Thoracic aorta (tissue), 2 donors: ENCODE measurements around the gene ZNF511. TPM values are rescaled to one million over a fixed set of nuclear protein-coding genes. Genes with fewer than 3 reads are reported as not detected.

Source experiments
- ATAC-seq: fragments of 150-250 bp; one replicate; pipeline ENCODE4 v1.8.0; 2017; ENCODE audit warnings: low read depth; ENCODE audit not compliant: insufficient number of reproducible peaks, low FRiP score
- DNase-seq: peaks from one replicate; pipeline ENCODE4 v3.0.0-alpha.2; 2020; ENCODE audit warnings: low spot score
- H3K27ac ChIP-seq, 2 donors: fragments of 200-600 bp; sonication (generic); 1 replicate in 1 of 2; 2 replicates in 1 of 2; pipeline ENCODE4 v1.5.1; 2016; ENCODE audit warnings: mild to moderate bottlenecking in 2 of 2, moderate library complexity in 2 of 2
- H3K27me3 ChIP-seq: fragments of 200-600 bp; sonication (generic); replicated peaks from 2 replicates; pipeline ENCODE4 v1.6.0; 2016; ENCODE audit warnings: mild to moderate bottlenecking; ENCODE audit not compliant: insufficient read depth
- H3K36me3 ChIP-seq: fragments of 200-600 bp; sonication (generic); one replicate; pipeline ENCODE4 v1.5.1; 2016
- H3K4me1 ChIP-seq, 2 donors: fragments of 200-600 bp; sonication (generic); 1 replicate in 1 of 2; 2 replicates in 1 of 2; pipeline versions ENCODE4 v1.5.1 to v1.6.0; 2016; ENCODE audit warnings: low read depth in 2 of 2, mild to moderate bottlenecking in 1 of 2; ENCODE audit not compliant: control insufficient read depth in 1 of 2
- H3K4me3 ChIP-seq: fragments of 200-600 bp; sonication (generic); 2 replicates; pipeline ENCODE4 v1.5.1; 2016; ENCODE audit warnings: mild to moderate bottlenecking
- H3K9me3 ChIP-seq: fragments of 200-600 bp; sonication (generic); 2 replicates; pipeline ENCODE4 v1.5.1; 2016
- CTCF ChIP-seq: fragments of 200-600 bp; sonication (generic); IDR thresholded peaks from one replicate; pipeline ENCODE4 v1.5.1; 2019; ENCODE audit warnings: antibody characterized with exemption
- total RNA-seq, 2 donors: library from RNA; depleted of rRNA; stranded (reverse); fragments of >200 nt; gene quantifications; one replicate each; pipeline versions ENCODE4 v1.1.0 to v1.2.3, GENCODE V29; 2016

The ZNF511 gene
- total RNA-seq, 2 donors from 2014 or later = 20.0 to 33.2 TPM

GRCh38 chr10:133302230-133302629 is 6.5 kb upstream of the ZNF511 start:
- Histone ChIP-seq H3K4me3 (no peak overlapping the region), H3K9me3 (no peaks in the 10 kb centered on the region), H3K27me3 (no peaks in the 10 kb centered on the region), H3K27ac (no peak overlapping the region), H3K4me1 (peaks cover 3 to 15% of the 10 kb centered on the region in 2 donors), H3K36me3 (peaks cover 50% of the 10 kb centered on the region)
- ATAC-seq (no peak), DNase-seq (no peak)
- no peak for TF ChIP-seq CTCF

- H3K4me1 ChIP-seq = peaks cover 7 to 25% of the 10 kb centered on the region in 2 donors
- H3K27ac ChIP-seq = no peak overlapping the region
- H3K36me3 ChIP-seq = peaks cover 40% of the 10 kb centered on the region
- ATAC-seq (no peak), DNase-seq (no peak)
- H3K9me3 ChIP-seq = no peaks in the 10 kb centered on the region
- H3K27me3 ChIP-seq = no peaks in the 10 kb centered on the region
- TF ChIP-seq CTCF = no peak
- no peak overlapping the region for H3K4me3 ChIP-seq
Observed at GRCh38 chr10:133303206-133303605, 5.5 kb upstream of the ZNF511 start.

- Histone ChIP-seq H3K27me3 (no peaks in the 10 kb centered on the region), H3K36me3 (peaks cover 17% of the 10 kb centered on the region), H3K4me1 (peaks cover 7 to 30% of the 10 kb centered on the region in 2 donors), H3K4me3 (no peak overlapping the region), H3K27ac (peak overlapping the region in 1 of 2 donors; percentile 39), H3K9me3 (no peaks in the 10 kb centered on the region)
- ATAC-seq (no peak), DNase-seq (no peak)
- no peak for TF ChIP-seq CTCF
Observed at GRCh38 chr10:133306097-133306476, 2.6 kb upstream of the ZNF511 start.

GRCh38 chr10:133306941-133307379 is 1.8 kb upstream of the ZNF511 start:
- H3K27ac ChIP-seq = peak overlapping the region in 1 of 2 donors; percentile 39
- DNase-seq (no peak), ATAC-seq (no peak)
- peaks cover 7 to 30% of the 10 kb centered on the region in 2 donors for H3K4me1 ChIP-seq
- no peaks in the 10 kb centered on the region for H3K9me3 ChIP-seq
- no peak overlapping the region for H3K4me3 ChIP-seq
- H3K27me3 ChIP-seq = no peaks in the 10 kb centered on the region
- H3K36me3 ChIP-seq = peaks cover 18% of the 10 kb centered on the region
- TF ChIP-seq CTCF = no peak

GRCh38 chr10:133307776-133308420 is 816 bp upstream of the ZNF511 start:
- H3K36me3 ChIP-seq = peaks cover 19% of the 10 kb centered on the region
- H3K27ac ChIP-seq = peak overlapping the region; percentile 96 to 97
- ATAC-seq = no peak
- H3K4me3 ChIP-seq = peak overlapping the region; percentile 85
- TF ChIP-seq CTCF = peak; percentile 22
- no peak for DNase-seq
- peaks cover 7 to 30% of the 10 kb centered on the region in 2 donors for H3K4me1 ChIP-seq
- no peaks in the 10 kb centered on the region for H3K27me3 ChIP-seq
- H3K9me3 ChIP-seq = no peaks in the 10 kb centered on the region
